ENCODE measurements around the gene KANK2.

- no peak for TF ChIP-seq CTCF (conservative IDR thresholded peaks at IDR 0.05; ENCODE audit: low read depth, low read length)
- no peak for TF ChIP-seq EZH2 (IDR thresholded peaks at IDR 0.05; ENCODE audit: borderline replicate concordance, low read depth, low read length, poor library complexity, severe bottlenecking)
These were observed 49.3 kb downstream of the KANK2 start for GRCh38 chr19:11148001-11148400.

All from A673 (cell line).